ENCODE data around the gene VPS39. TPM values are rescaled to one million over a fixed set of nuclear protein-coding genes. Genes with fewer than 3 reads are reported as not detected.

The VPS39 gene
- total and polyA plus RNA-seq, 2 experiments from 2014 or later = 28.8 to 43.9 TPM

DNA sequence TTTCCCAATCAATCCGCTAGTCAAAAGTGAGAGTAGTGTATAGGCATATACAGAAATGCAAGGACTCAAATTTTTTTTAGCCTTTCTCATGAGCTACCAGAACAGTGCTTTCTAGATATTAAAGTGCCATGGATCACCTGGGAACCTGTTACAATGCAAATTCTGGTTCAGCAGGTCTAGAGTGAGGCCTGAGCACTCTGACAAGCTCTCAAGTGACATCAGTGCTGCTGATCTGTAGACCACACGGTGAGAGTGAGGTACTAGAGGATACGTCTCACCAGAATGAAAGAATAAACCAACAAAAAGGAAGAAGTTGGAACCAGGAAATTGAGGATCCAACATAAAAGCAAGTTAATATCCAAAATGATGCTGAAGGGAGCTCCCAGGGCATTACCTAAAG lies 97.7 kb downstream of the VPS39 start:
- H3K4me2 ChIP-seq = no peak overlapping the region
- no peak for DNase-seq (ENCODE audit: low spot score)
- H3K79me2 ChIP-seq = no peaks in the 10 kb centered on the region
- H2AFZ ChIP-seq = no peak overlapping the region
- no peaks in the 10 kb centered on the region for H3K36me3 ChIP-seq (replicated peaks; ENCODE audit: insufficient read depth, low read depth)
- no peaks in the 10 kb centered on the region for H3K9me3 ChIP-seq (ENCODE audit: low read depth)
- H3K27ac ChIP-seq = no peak overlapping the region
- no peak for TF ChIP-seq EZH2phosphoT487 (IDR thresholded peaks at IDR 0.05; ENCODE audit: low read depth, severe bottlenecking, unreplicated experiment)
- H4K20me1 ChIP-seq (ENCODE audit: insufficient read depth, poor library complexity, severe bottlenecking) = no peaks in the 10 kb centered on the region
- no peaks in the 10 kb centered on the region for H3K9me2 ChIP-seq (replicated peaks; ENCODE audit: insufficient read depth)
- no peaks in the 10 kb centered on the region for H3K4me1 ChIP-seq (ENCODE audit: insufficient read depth)
- 72% methylated on average over 3 of the region's 3 CpGs for WGBS (ENCODE audit: low lambda C conversion rate, missing lambda C conversion rate)
- no peaks in the 10 kb centered on the region for H3K27me3 ChIP-seq
- H3K4me3 ChIP-seq = no peak overlapping the region

DNA sequence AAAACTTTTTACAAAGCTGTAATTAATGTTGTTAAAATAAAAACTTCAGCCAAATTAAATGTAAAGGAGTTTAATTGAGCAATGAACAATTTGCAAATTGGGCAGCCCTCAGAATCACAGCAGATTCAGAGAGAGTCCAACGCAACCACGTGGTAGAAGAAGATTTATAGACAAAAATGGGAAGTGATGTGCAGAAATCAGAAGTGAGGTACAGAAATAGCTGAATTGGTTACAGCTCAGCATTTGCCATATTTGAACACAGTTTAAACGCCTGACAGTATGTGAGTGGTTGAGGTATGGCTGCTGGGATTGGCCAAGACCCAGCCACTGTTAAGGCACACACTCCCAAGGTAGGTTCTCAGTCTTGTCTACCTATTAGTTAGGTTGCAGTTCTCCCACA lies 99.3 kb downstream of the VPS39 start:
- Histone ChIP-seq H4K20me1 (ENCODE audit: insufficient read depth, poor library complexity, severe bottlenecking) (no peaks in the 10 kb centered on the region), H3K4me1 (ENCODE audit: insufficient read depth) (no peaks in the 10 kb centered on the region), H3K4me2 (no peak overlapping the region), H3K79me2 (no peaks in the 10 kb centered on the region), H3K27ac (no peak overlapping the region), H3K27me3 (no peaks in the 10 kb centered on the region), H3K9me3 (ENCODE audit: low read depth) (no peaks in the 10 kb centered on the region), H3K36me3 (replicated peaks; ENCODE audit: insufficient read depth, low read depth) (no peaks in the 10 kb centered on the region), H3K4me3 (no peak overlapping the region), H3K9me2 (replicated peaks; ENCODE audit: insufficient read depth) (no peaks in the 10 kb centered on the region), H2AFZ (no peak overlapping the region)
- no peak for TF ChIP-seq EZH2phosphoT487 (IDR thresholded peaks at IDR 0.05; ENCODE audit: low read depth, severe bottlenecking, unreplicated experiment)
- DNase-seq (ENCODE audit: low spot score) = no peak
- WGBS (ENCODE audit: low lambda C conversion rate, missing lambda C conversion rate) = 85% methylated on average over 3 of the region's 3 CpGs

MicroRNAs within 50 kb of the gene (microRNA counts, 767-probe panel; counts per million panel counts)
- not detected for microRNA hsa-miR-627

Small RNAs within 50 kb of the gene (microRNA-seq; reads per million reads assigned to microRNA genes)
- 23.3 reads per million, percentile 40 among the genes with 10 or more reads in this experiment for gene MIR627

Small RNAs within 50 kb of the gene (small RNA-seq; reads per million reads assigned to genes)
- gene MIR627 = 0.37 reads per million, percentile 20 among the genes with 10 or more reads in this experiment

Other genes starting within 250 kb of the VPS39 start
- 26.4 and 27.3 TPM in 2 replicates for gene EHD4, start 235.7 kb downstream of the VPS39 start, total RNA-seq
- gene EHD4, start 235.7 kb downstream of the VPS39 start, polyA plus RNA-seq = 30.9 and 34.7 TPM in 2 replicates
- gene PLA2G4E, start 187.3 kb downstream of the VPS39 start, total RNA-seq = 0.07 and 0.20 TPM in 2 replicates
- 0.54 TPM in 1 of 2 replicates, not detected in the other for gene PLA2G4E, start 187.3 kb downstream of the VPS39 start, polyA plus RNA-seq
- 0.04 and 0.17 TPM in 2 replicates for gene PLA2G4D, start 113.7 kb downstream of the VPS39 start, total RNA-seq
- gene PLA2G4D, start 113.7 kb downstream of the VPS39 start, polyA plus RNA-seq = 0.21 TPM in 1 of 2 replicates, not detected in the other
- 0.96 and 1.1 TPM in 2 replicates for gene PLA2G4F, start 51.7 kb downstream of the VPS39 start, total RNA-seq
- 2.2 and 3.8 TPM in 2 replicates for gene PLA2G4F, start 51.7 kb downstream of the VPS39 start, polyA plus RNA-seq
- gene GANC, start 64.9 kb upstream of the VPS39 start, total RNA-seq = 11.2 and 13.6 TPM in 2 replicates
- 9.1 and 12.5 TPM in 2 replicates for gene GANC, start 64.9 kb upstream of the VPS39 start, polyA plus RNA-seq
- 90.4 and 97.6 TPM in 2 replicates for gene TMEM87A, start 65.1 kb upstream of the VPS39 start, total RNA-seq
- 68.3 and 74.2 TPM in 2 replicates for gene TMEM87A, start 65.1 kb upstream of the VPS39 start, polyA plus RNA-seq
- gene CAPN3, start 151.2 kb upstream of the VPS39 start, total RNA-seq = 15.6 and 21.1 TPM in 2 replicates
- 15.6 and 18.4 TPM in 2 replicates for gene CAPN3, start 151.2 kb upstream of the VPS39 start, polyA plus RNA-seq

Data from hepatocyte (in vitro differentiated cells).